CD4-positive, alpha-beta T cell treated with Interleukin-15 for 1 hour (primary cell): Measurements from ENCODE around the gene DNAH8.
"Not testable (repeated sequence)": the region's sequence is repeated elsewhere in the genome, so short reads cannot be mapped to it uniquely, and the experiment has no call there.

ENCODE experiments used
- DNase-seq: peaks from one replicate; pipeline ENCODE4 v3.0.0-alpha.2; 2020

The DNAH8 gene

GRCh38 chr6:38715016-38715689, at the start of gene DNAH8:
TSS of gene DNAH8 (plus strand) at chr6:38715311. CDS start at chr6:38722810, 7,499 bp downstream.
- DNase-seq: no peak

- DNase-seq: no peak
These were observed 43.1 kb upstream of the DNAH8 start for GRCh38 chr6:38671885-38672467.

- no peak for DNase-seq
These were observed 41.5 kb upstream of the DNAH8 start for GRCh38 chr6:38673397-38674165.

- no peak for DNase-seq
These were observed 38.7 kb upstream of the DNAH8 start for GRCh38 chr6:38676236-38676973.

GRCh38 chr6:38676974-38677544, 38.1 kb upstream of the DNAH8 start:
- DNase-seq: no peak

GRCh38 chr6:38678178-38678760, 36.8 kb upstream of the DNAH8 start:
- no peak for DNase-seq

- no peak for DNase-seq
These were observed 35.4 kb upstream of the DNAH8 start for GRCh38 chr6:38679668-38680067.

- DNase-seq: no peak
These were observed 33.3 kb upstream of the DNAH8 start for GRCh38 chr6:38681850-38682249.

GRCh38 chr6:38684237-38684636, 30.9 kb upstream of the DNAH8 start:
- DNase-seq: no peak

GRCh38 chr6:38684904-38685303, 30.2 kb upstream of the DNAH8 start:
- no peak for DNase-seq

- no peak for DNase-seq
These were observed 28.7 kb upstream of the DNAH8 start for GRCh38 chr6:38686270-38687042.

- no peak for DNase-seq
These were observed 28.1 kb upstream of the DNAH8 start for GRCh38 chr6:38687043-38687353.

GRCh38 chr6:38687549-38687948, 27.6 kb upstream of the DNAH8 start:
- no peak for DNase-seq

GRCh38 chr6:38688579-38689087, 26.5 kb upstream of the DNAH8 start:
- no peak for DNase-seq

- DNase-seq: no peak
These were observed 19.7 kb upstream of the DNAH8 start for GRCh38 chr6:38695227-38695900.

GRCh38 chr6:38695933-38696332, 19.2 kb upstream of the DNAH8 start:
- no peak for DNase-seq

- no peak for DNase-seq
These were observed 18.8 kb upstream of the DNAH8 start for GRCh38 chr6:38696345-38696744.

GRCh38 chr6:38697846-38698245, 17.3 kb upstream of the DNAH8 start:
- DNase-seq: no peak

- DNase-seq: not testable (repeated sequence)
These were observed 15.4 kb upstream of the DNAH8 start for GRCh38 chr6:38699702-38700101.

- no peak for DNase-seq
These were observed 13.6 kb upstream of the DNAH8 start for GRCh38 chr6:38701551-38701950.
